ENCODE data around the gene GABRE. TPM values are rescaled to one million over a fixed set of nuclear protein-coding genes. Genes with fewer than 3 reads are reported as not detected.
"Not testable (repeated sequence)": the region's sequence is repeated elsewhere in the genome, so short reads cannot be mapped to it uniquely, and the experiment has no call there.

Gene GABRE
- total RNA-seq, 1 donor from 2014 or later = not detected

- intact Hi-C loops (cut with micrococcal nuclease) = no loop called here
- Mint-ChIP-seq H3K9me3 (no peaks in the 10 kb centered on the region), H3K36me3 (ENCODE audit: low read depth) (no peaks in the 10 kb centered on the region)
These were observed 36.3 kb downstream of the GABRE start for GRCh38 chrX:151938172-151938571.

DNA sequence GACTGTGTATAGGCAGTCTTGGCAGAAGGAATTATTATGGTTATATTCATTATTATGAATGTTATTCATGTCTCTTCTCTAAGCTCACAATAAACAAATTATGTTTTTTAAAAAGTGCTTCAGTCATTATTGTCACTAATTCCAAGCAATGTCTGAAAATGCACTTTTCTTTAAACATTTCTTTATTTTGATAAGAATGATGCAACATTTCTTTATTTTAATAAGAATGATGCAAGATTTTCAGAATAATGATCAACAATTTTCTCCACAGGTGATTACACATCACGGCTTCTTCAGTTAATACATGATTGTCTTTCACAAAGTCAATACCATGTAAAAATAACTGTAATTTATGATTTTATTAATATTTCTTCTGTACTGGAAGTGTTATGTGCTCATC is 39.1 kb downstream of the GABRE start:
- no peaks in the 10 kb centered on the region for H3K27me3 Mint-ChIP-seq (ENCODE audit: low read depth)
- H3K27ac Mint-ChIP-seq = no peak overlapping the region
- intact Hi-C loops (cut with micrococcal nuclease) = no loop called here
- DNase-seq (ENCODE audit: low spot score) = no peak
- H3K4me3 Mint-ChIP-seq (ENCODE audit: low read depth) = no peak overlapping the region
- H3K4me1 Mint-ChIP-seq (ENCODE audit: low read depth) = no peaks in the 10 kb centered on the region
- no peaks in the 10 kb centered on the region for H3K9me3 Mint-ChIP-seq
- no peaks in the 10 kb centered on the region for H3K36me3 Mint-ChIP-seq (ENCODE audit: low read depth)

More at GRCh38 chrX:151938172-151938571, 36.3 kb downstream of the GABRE start:
- no peak for DNase-seq (ENCODE audit: low spot score)
- Mint-ChIP-seq H3K4me3 (ENCODE audit: low read depth) (no peak overlapping the region), H3K27ac (no peak overlapping the region), H3K4me1 (ENCODE audit: low read depth) (no peaks in the 10 kb centered on the region), H3K27me3 (ENCODE audit: low read depth) (no peaks in the 10 kb centered on the region)

DNA sequence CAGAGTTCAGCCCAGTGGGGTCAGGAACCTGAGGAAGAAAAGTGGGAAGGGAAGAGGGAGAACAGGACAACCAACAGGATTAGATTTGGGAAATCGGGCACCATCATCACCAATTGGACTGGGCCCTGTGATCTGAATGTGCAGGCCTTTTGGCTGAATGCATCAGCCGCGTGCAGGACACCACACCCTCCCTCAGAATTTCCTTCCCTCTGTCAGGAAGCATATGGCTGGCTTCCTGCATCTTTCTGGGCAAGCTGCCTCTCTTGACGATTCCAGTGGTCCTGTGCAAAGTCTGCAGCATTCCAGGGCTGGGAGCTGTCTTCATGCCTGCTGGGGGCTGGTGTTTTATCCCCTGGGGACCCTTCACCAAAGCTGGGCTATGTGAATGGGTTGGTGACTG is 45.4 kb downstream of the GABRE start:
- no peaks in the 10 kb centered on the region for H3K4me1 Mint-ChIP-seq (ENCODE audit: low read depth)
- no peak for DNase-seq (ENCODE audit: low spot score)
- no peak overlapping the region for H3K27ac Mint-ChIP-seq
- intact Hi-C loops (cut with micrococcal nuclease) = no loop called here
- H3K36me3 Mint-ChIP-seq (ENCODE audit: low read depth) = no peaks in the 10 kb centered on the region
- H3K4me3 Mint-ChIP-seq (ENCODE audit: low read depth) = no peak overlapping the region
- H3K27me3 Mint-ChIP-seq (ENCODE audit: low read depth) = no peaks in the 10 kb centered on the region
- H3K9me3 Mint-ChIP-seq = no peaks in the 10 kb centered on the region

DNA sequence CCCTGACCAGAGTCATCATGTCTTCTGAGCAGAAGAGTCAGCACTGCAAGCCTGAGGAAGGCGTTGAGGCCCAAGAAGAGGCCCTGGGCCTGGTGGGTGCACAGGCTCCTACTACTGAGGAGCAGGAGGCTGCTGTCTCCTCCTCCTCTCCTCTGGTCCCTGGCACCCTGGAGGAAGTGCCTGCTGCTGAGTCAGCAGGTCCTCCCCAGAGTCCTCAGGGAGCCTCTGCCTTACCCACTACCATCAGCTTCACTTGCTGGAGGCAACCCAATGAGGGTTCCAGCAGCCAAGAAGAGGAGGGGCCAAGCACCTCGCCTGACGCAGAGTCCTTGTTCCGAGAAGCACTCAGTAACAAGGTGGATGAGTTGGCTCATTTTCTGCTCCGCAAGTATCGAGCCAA is 50.8 kb downstream of the GABRE start:
- DNase-seq (ENCODE audit: low spot score) = no peak
- no peak overlapping the region for H3K27ac Mint-ChIP-seq
- no peaks in the 10 kb centered on the region for H3K4me1 Mint-ChIP-seq (ENCODE audit: low read depth)
- no peaks in the 10 kb centered on the region for H3K27me3 Mint-ChIP-seq (ENCODE audit: low read depth)
- no peaks in the 10 kb centered on the region for H3K36me3 Mint-ChIP-seq (ENCODE audit: low read depth)
- H3K4me3 Mint-ChIP-seq (ENCODE audit: low read depth) = no peak overlapping the region
- intact Hi-C loops (cut with micrococcal nuclease) = no loop called here
- no peaks in the 10 kb centered on the region for H3K9me3 Mint-ChIP-seq

DNA sequence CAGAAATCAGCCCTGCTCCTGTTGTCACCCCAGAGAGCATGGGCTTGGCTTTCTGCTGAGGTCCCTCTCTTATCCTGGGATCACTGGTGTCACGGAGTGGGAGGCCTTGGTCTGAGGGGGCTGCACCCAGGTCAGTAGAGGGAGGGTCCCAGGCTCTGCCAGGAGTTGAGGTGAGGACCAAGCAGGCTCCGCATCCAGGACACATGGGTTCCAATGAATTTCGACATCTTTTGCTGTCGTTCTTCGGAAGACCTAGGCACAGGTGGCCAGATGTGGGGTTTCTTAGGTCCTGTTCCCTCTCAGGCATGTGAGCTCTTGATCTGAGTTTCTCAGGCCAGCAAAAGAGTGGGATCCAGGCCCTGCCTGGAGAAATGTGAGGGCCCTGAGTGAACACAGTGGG is 51.8 kb downstream of the GABRE start:
- Mint-ChIP-seq H3K4me1 (ENCODE audit: low read depth) (no peaks in the 10 kb centered on the region), H3K9me3 (no peaks in the 10 kb centered on the region), H3K4me3 (ENCODE audit: low read depth) (no peak overlapping the region), H3K27me3 (ENCODE audit: low read depth) (no peaks in the 10 kb centered on the region), H3K36me3 (ENCODE audit: low read depth) (no peaks in the 10 kb centered on the region), H3K27ac (no peak overlapping the region)
- intact Hi-C loops (cut with micrococcal nuclease) = no loop called here
- DNase-seq (ENCODE audit: low spot score) = no peak

DNA sequence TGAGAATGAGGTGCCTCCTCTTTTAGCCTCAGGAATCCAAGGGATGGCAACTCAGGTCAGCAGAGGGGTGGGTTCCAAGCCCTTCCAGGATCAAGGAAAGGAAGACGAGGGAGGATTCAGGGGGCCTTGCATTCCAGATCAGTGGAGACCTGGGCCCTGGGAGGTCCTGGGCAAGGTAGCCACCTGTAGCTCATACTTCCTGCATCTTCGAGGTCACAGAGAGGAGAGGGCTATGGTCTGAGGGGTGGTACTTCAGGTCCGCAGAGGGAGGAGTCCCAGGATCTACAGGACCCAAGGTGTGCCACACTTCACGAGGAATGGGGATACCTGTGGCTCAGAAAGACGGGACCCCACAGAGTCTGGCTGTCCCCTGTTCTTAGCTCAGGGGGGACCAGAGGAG is 52.6 kb downstream of the GABRE start:
- DNase-seq (ENCODE audit: low spot score) = no peak
- no peak overlapping the region for H3K27ac Mint-ChIP-seq
- intact Hi-C loops (cut with micrococcal nuclease) = no loop called here
- no peaks in the 10 kb centered on the region for H3K4me1 Mint-ChIP-seq (ENCODE audit: low read depth)
- H3K36me3 Mint-ChIP-seq (ENCODE audit: low read depth) = no peaks in the 10 kb centered on the region
- H3K4me3 Mint-ChIP-seq (ENCODE audit: low read depth) = no peak overlapping the region
- no peaks in the 10 kb centered on the region for H3K27me3 Mint-ChIP-seq (ENCODE audit: low read depth)
- H3K9me3 Mint-ChIP-seq = no peaks in the 10 kb centered on the region

DNA sequence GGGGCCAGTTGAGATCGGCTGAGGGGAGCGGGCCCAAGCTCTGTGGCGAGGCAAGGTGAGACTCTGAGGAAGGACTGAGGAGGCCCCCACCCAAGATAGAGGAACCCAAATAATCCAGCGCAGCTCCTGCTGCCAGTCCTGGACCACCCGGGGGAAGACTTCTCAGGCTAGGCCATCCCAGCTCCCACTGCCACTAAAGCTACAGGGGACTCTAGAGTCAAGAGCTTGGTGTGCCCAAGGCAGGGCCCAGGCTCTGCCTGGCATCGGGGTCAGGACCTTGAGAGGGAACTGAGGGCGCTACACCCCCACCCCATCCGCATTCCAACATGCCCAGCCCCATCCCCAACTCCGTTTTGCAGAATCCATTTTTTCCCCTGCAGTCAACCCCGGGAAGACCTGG is 53.2 kb downstream of the GABRE start:
- no peaks in the 10 kb centered on the region for H3K36me3 Mint-ChIP-seq (ENCODE audit: low read depth)
- H3K9me3 Mint-ChIP-seq = no peaks in the 10 kb centered on the region
- DNase-seq (ENCODE audit: low spot score) = no peak
- no peak overlapping the region for H3K27ac Mint-ChIP-seq
- intact Hi-C loops (cut with micrococcal nuclease) = no loop called here
- no peak overlapping the region for H3K4me3 Mint-ChIP-seq (ENCODE audit: low read depth)
- H3K4me1 Mint-ChIP-seq (ENCODE audit: low read depth) = no peaks in the 10 kb centered on the region
- no peaks in the 10 kb centered on the region for H3K27me3 Mint-ChIP-seq (ENCODE audit: low read depth)

DNA sequence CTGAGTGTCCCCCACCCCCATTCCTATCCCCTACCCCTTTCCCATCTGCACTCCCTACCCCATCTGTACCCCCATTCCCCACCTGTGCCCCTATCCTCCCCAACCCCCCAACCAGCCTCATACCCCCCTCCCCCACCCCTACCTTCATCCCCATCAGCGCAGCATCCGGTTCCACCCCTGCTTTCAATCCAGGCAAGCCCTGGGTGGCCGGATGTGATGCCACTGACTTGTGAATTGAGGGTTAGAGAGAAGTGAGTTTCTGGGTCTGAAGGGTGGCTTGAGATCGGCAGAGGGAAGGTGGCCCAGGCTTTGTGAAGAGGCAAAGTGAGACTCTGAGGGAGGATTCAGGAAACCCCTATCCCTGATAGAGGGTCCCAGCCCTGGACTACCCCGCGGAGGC is 53.9 kb downstream of the GABRE start:
- H3K27ac Mint-ChIP-seq = no peak overlapping the region
- H3K27me3 Mint-ChIP-seq (ENCODE audit: low read depth) = no peaks in the 10 kb centered on the region
- H3K36me3 Mint-ChIP-seq (ENCODE audit: low read depth) = no peaks in the 10 kb centered on the region
- DNase-seq (ENCODE audit: low spot score) = no peak
- no peaks in the 10 kb centered on the region for H3K9me3 Mint-ChIP-seq
- no peak overlapping the region for H3K4me3 Mint-ChIP-seq (ENCODE audit: low read depth)
- H3K4me1 Mint-ChIP-seq (ENCODE audit: low read depth) = no peaks in the 10 kb centered on the region
- intact Hi-C loops (cut with micrococcal nuclease) = no loop called here

- H3K4me3 Mint-ChIP-seq (ENCODE audit: low read depth) = no peak overlapping the region
- H3K9me3 Mint-ChIP-seq = no peaks in the 10 kb centered on the region
- intact Hi-C loops (cut with micrococcal nuclease) = no loop called here
- no peak overlapping the region for H3K27ac Mint-ChIP-seq
- DNase-seq (ENCODE audit: low spot score) = no peak
- no peaks in the 10 kb centered on the region for H3K27me3 Mint-ChIP-seq (ENCODE audit: low read depth)
- H3K4me1 Mint-ChIP-seq (ENCODE audit: low read depth) = no peaks in the 10 kb centered on the region
- no peaks in the 10 kb centered on the region for H3K36me3 Mint-ChIP-seq (ENCODE audit: low read depth)
These were observed 54.4 kb downstream of the GABRE start for GRCh38 chrX:151920101-151920500.

DNA sequence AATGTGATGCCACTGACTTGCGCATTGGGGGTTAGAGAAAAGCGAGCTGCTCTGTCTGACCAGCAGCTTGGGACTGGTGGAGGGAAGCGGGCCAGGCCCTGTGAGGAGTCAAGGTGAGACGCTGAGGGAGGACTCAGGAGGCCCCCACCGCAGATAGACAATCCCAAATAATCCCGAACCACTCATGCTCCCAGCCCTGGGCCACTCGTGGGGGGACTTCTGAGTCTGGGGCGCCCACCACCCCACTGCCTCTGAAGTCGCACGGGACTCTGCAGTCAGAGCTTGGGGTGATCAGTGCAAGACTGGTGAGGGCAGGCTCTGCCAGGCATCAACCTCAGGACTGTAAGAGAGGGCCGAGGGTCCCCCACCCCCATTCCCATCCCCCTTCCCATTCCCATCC is 54.9 kb downstream of the GABRE start:
- H3K4me1 Mint-ChIP-seq (ENCODE audit: low read depth) = no peaks in the 10 kb centered on the region
- intact Hi-C loops (cut with micrococcal nuclease) = no loop called here

DNA sequence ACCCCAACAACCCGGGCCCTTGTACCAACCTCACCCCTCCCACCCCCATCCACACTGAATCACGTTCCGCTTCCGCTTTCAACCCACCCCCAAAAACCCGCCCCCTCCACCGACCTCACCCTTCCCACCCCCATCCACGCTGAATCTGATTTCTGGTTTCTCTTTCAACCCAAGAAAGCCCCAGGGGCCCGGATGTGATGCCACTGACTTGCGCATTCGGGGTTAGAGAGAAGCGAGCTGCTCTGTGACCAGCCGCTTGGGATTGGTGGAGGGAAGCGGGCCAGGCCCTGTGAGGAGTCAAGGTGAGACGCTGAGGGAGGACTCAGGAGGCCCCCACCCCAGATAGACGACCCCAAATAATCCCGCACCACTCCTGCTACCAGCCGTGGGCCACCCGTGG is 55.7 kb downstream of the GABRE start:
- intact Hi-C loops (cut with micrococcal nuclease); H3K27ac Mint-ChIP-seq; H3K36me3 Mint-ChIP-seq (ENCODE audit: low read depth); H3K4me1 Mint-ChIP-seq (ENCODE audit: low read depth); H3K4me3 Mint-ChIP-seq (ENCODE audit: low read depth); DNase-seq (ENCODE audit: low spot score); H3K27me3 Mint-ChIP-seq (ENCODE audit: low read depth); H3K9me3 Mint-ChIP-seq: not testable (repeated sequence)

More for the DNA sequence above, 54.9 kb downstream of the GABRE start:
- H3K27me3 Mint-ChIP-seq (ENCODE audit: low read depth) = no peaks in the 10 kb centered on the region
- H3K9me3 Mint-ChIP-seq = no peaks in the 10 kb centered on the region
- no peaks in the 10 kb centered on the region for H3K36me3 Mint-ChIP-seq (ENCODE audit: low read depth)
- no peak overlapping the region for H3K4me3 Mint-ChIP-seq (ENCODE audit: low read depth)
- no peak overlapping the region for H3K27ac Mint-ChIP-seq
- no peak for DNase-seq (ENCODE audit: low spot score)

GRCh38 chrX:151912780-151913179 is 61.7 kb downstream of the GABRE start, which contains the start of gene MAGEA4:
Gene MAGEA4, plus strand, starts transcription at chrX:151912889. Its CDS starts 10,776 bp downstream, at chrX:151923665.
- intact Hi-C loops (cut with micrococcal nuclease) = no loop called here
- DNase-seq (ENCODE audit: low spot score) = no peak
- no peaks in the 10 kb centered on the region for H3K9me3 Mint-ChIP-seq

DNA sequence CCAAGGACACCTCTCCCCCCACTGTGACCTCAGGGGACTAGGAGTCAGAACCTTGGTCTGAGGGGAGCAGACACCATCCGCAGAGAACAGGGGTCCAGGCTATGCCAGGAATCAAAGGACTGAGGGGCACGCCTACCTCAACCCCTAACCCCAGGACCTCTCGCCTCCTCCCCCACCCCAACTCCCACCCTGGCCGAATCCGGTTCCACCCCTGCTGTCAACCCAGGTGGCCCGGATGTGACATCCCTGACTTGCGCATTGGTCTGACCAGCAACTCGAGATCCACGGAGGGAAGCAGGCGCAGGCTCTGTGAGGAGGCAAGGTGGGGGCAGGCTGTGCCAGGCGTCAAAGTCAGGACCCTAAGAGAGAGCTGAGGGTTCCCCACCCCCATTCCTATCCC is 62.3 kb downstream of the GABRE start:
- H3K4me1 Mint-ChIP-seq (ENCODE audit: low read depth) = no peaks in the 10 kb centered on the region
- H3K9me3 Mint-ChIP-seq = no peaks in the 10 kb centered on the region
- intact Hi-C loops (cut with micrococcal nuclease) = no loop called here
- no peak overlapping the region for H3K4me3 Mint-ChIP-seq (ENCODE audit: low read depth)
- no peak overlapping the region for H3K27ac Mint-ChIP-seq
- DNase-seq (ENCODE audit: low spot score) = no peak
- H3K36me3 Mint-ChIP-seq (ENCODE audit: low read depth) = no peaks in the 10 kb centered on the region
- no peaks in the 10 kb centered on the region for H3K27me3 Mint-ChIP-seq (ENCODE audit: low read depth)

More at GRCh38 chrX:151912780-151913179, 61.7 kb downstream of the GABRE start, which contains the start of gene MAGEA4:
- H3K27ac Mint-ChIP-seq = no peak within 1 kb of the TSS
- no peak within 1 kb of the TSS for H3K4me3 Mint-ChIP-seq (ENCODE audit: low read depth)
- H3K27me3 Mint-ChIP-seq (ENCODE audit: low read depth) = no peaks in the 10 kb centered on the region
- H3K36me3 Mint-ChIP-seq (ENCODE audit: low read depth) = no peaks in the 10 kb centered on the region
- no peaks in the 10 kb centered on the region for H3K4me1 Mint-ChIP-seq (ENCODE audit: low read depth)

- Mint-ChIP-seq H3K36me3 (ENCODE audit: low read depth) (no peaks in the 10 kb centered on the region), H3K27ac (no peak overlapping the region), H3K4me1 (ENCODE audit: low read depth) (no peaks in the 10 kb centered on the region), H3K9me3 (no peaks in the 10 kb centered on the region), H3K4me3 (ENCODE audit: low read depth) (no peak overlapping the region), H3K27me3 (ENCODE audit: low read depth) (no peaks in the 10 kb centered on the region)
- no peak for DNase-seq (ENCODE audit: low spot score)
- intact Hi-C loops (cut with micrococcal nuclease) = no loop called here
These were observed 69.5 kb downstream of the GABRE start for GRCh38 chrX:151904989-151905388.
